ENCODE data around the gene PHLDB3.

GRCh38 chr19:43541920-43542650, 37.5 kb upstream of the PHLDB3 start:
- no peak for TF ChIP-seq CTCF (IDR thresholded peaks at IDR 0.05 in 8 of 11, conservative IDR thresholded peaks at IDR 0.05 in 3 of 11)
- TF ChIP-seq POLR2A (IDR thresholded peaks at IDR 0.05), result no peak
- TF ChIP-seq POLR2AphosphoS5 (IDR thresholded peaks at IDR 0.05), result no peak
